ENCODE results near the gene HOXC9. TPM values are rescaled to one million over a fixed set of nuclear protein-coding genes. Genes with fewer than 3 reads are reported as not detected.

The HOXC9 gene
- total RNA-seq, 1 experiment from 2014 or later = 4.9 TPM

- no peak for DNase-seq (ENCODE audit: low read depth)
These were observed 36.3 kb upstream of the HOXC9 start for GRCh38 chr12:53963434-53964314.

GRCh38 chr12:53964315-53964713 is 35.6 kb upstream of the HOXC9 start:
- no peak for DNase-seq (ENCODE audit: low read depth)

GRCh38 chr12:53965281-53966084 is 34.5 kb upstream of the HOXC9 start:
- DNase-seq (ENCODE audit: low read depth) = peak; percentile 73

GRCh38 chr12:53966085-53966384 is 33.9 kb upstream of the HOXC9 start:
- no peak for DNase-seq (ENCODE audit: low read depth)

- DNase-seq (ENCODE audit: low read depth) = no peak
These were observed 33.4 kb upstream of the HOXC9 start for GRCh38 chr12:53966385-53967133.

- DNase-seq (ENCODE audit: low read depth) = peak; percentile 71
These were observed 32.5 kb upstream of the HOXC9 start for GRCh38 chr12:53967421-53967925.

- peak; percentile 68 for DNase-seq (ENCODE audit: low read depth)
These were observed 31.5 kb upstream of the HOXC9 start for GRCh38 chr12:53968214-53969127.

- DNase-seq (ENCODE audit: low read depth) = peak; percentile 68
These were observed 30.2 kb upstream of the HOXC9 start for GRCh38 chr12:53969588-53970259.

GRCh38 chr12:53970451-53970850 is 29.5 kb upstream of the HOXC9 start:
- DNase-seq (ENCODE audit: low read depth) = no peak

- DNase-seq (ENCODE audit: low read depth) = no peak
These were observed 28.8 kb upstream of the HOXC9 start for GRCh38 chr12:53971129-53971528.

- DNase-seq (ENCODE audit: low read depth) = no peak
These were observed 28.3 kb upstream of the HOXC9 start for GRCh38 chr12:53971686-53972085.

- DNase-seq (ENCODE audit: low read depth) = peak; percentile 85
These were observed 27.7 kb upstream of the HOXC9 start for GRCh38 chr12:53972152-53972702.

GRCh38 chr12:53972722-53973235 is 27.2 kb upstream of the HOXC9 start, which contains the start of gene HOXC11:
Gene HOXC11, plus strand, starts transcription at chr12:53973126. Its CDS starts 116 bp downstream, at chr12:53973242.
- DNase-seq (ENCODE audit: low read depth) = no peak

- DNase-seq (ENCODE audit: low read depth) = peak; percentile 77
These were observed 26.5 kb upstream of the HOXC9 start for GRCh38 chr12:53973236-53974042.

GRCh38 chr12:53974084-53975063 is 25.6 kb upstream of the HOXC9 start, which contains the start of gene HOTAIR:
Gene HOTAIR, minus strand, starts transcription at chr12:53974954.
- DNase-seq (ENCODE audit: low read depth) = peak; percentile 73

- DNase-seq (ENCODE audit: low read depth) = no peak
These were observed 24.9 kb upstream of the HOXC9 start for GRCh38 chr12:53975064-53975471.

GRCh38 chr12:53975479-53976152 is 24.3 kb upstream of the HOXC9 start:
- no peak for DNase-seq (ENCODE audit: low read depth)
